NK-92 (cell line): ENCODE results near the gene GPR161.

Experiments
- DNase-seq: peaks from one replicate; lab custom pipeline; 2025; ENCODE audit not compliant: unreplicated experiment; lab: John Stamatoyannopoulos, UW

GPR161 gene

GRCh38 chr1:168110896-168111545, 25.7 kb downstream of the GPR161 start:
- no peak for DNase-seq

- DNase-seq, result no peak
Measured at GRCh38 chr1:168106274-168106673, 30.5 kb downstream of the GPR161 start.

GRCh38 chr1:168105846-168106245, 30.9 kb downstream of the GPR161 start:
- DNase-seq, result no peak

GRCh38 chr1:168104535-168104934, 32.2 kb downstream of the GPR161 start:
- no peak for DNase-seq

- DNase-seq, result no peak
Measured at GRCh38 chr1:168102487-168102886, 34.2 kb downstream of the GPR161 start.

GRCh38 chr1:168101336-168101735, 35.4 kb downstream of the GPR161 start:
- DNase-seq, result no peak

GRCh38 chr1:168100315-168101002, 36.3 kb downstream of the GPR161 start:
- DNase-seq, result no peak

GRCh38 chr1:168099337-168099801, 37.4 kb downstream of the GPR161 start:
- no peak for DNase-seq

GRCh38 chr1:168098534-168099320, 38.0 kb downstream of the GPR161 start:
- DNase-seq, result no peak

- DNase-seq, result no peak
Measured at GRCh38 chr1:168097921-168098528, 38.7 kb downstream of the GPR161 start.

- DNase-seq, result no peak
Measured at GRCh38 chr1:168096296-168097165, 40.2 kb downstream of the GPR161 start.

GRCh38 chr1:168095476-168095875, 41.3 kb downstream of the GPR161 start:
- no peak for DNase-seq

GRCh38 chr1:168093616-168094015, 43.1 kb downstream of the GPR161 start:
- no peak for DNase-seq

- DNase-seq, result no peak
Measured at GRCh38 chr1:168092566-168093355, 44.0 kb downstream of the GPR161 start.

GRCh38 chr1:168091720-168092550, 44.8 kb downstream of the GPR161 start:
- DNase-seq, result no peak

- DNase-seq, result no peak
Measured at GRCh38 chr1:168091063-168091462, 45.7 kb downstream of the GPR161 start.

GRCh38 chr1:168090395-168090794, 46.3 kb downstream of the GPR161 start:
- DNase-seq, result no peak

- no peak for DNase-seq
Measured at GRCh38 chr1:168089979-168090337, 46.8 kb downstream of the GPR161 start.
